IMR-90 (cell line): ENCODE measurements around the gene GXYLT2. TPM values are rescaled to one million over a fixed set of nuclear protein-coding genes. Genes with fewer than 3 reads are reported as not detected.

Experiments
- ATAC-seq: fragments of 200-7000 bp; cut with Tn5 transposase; 2 replicates; pipeline ENCODE4 v1.9.1; 2020; ENCODE audit warnings: low read depth, mild to moderate bottlenecking, moderate library complexity
- BruUV-seq: library from RNA; stranded (reverse); fragments of 400-500 nt; replicated peaks from 2 replicates; lab custom pipeline; 2021; lab: Mats Ljungman, UMichigan
- CTCF ChIA-PET: fragments of 300-600 bp; formaldehyde crosslinking; extraction: SDS; loops from one replicate; lab custom pipeline; 2021; ENCODE audit warnings: antibody characterized with exemption; lab: Yijun Ruan, JAX
- POLR2A ChIA-PET: fragments of 300-600 bp; sonication (Branson Sonifier 250); formaldehyde crosslinking; loops from one replicate; lab custom pipeline; 2022; ENCODE audit warnings: antibody characterized with exemption; ENCODE audit not compliant: unreplicated experiment; lab: Charles Lee
- DNase-seq: peaks from one replicate; pipeline ENCODE4 v3.0.0; 2013
- H2AFZ ChIP-seq: replicated peaks from 2 replicates; pipeline ENCODE3; 2013; ENCODE audit warnings: low read length, mild to moderate bottlenecking; ENCODE audit not compliant: poor library complexity
- H2AK5ac ChIP-seq: 2 replicates; pipeline ENCODE4 v1.6.1; 2013; ENCODE audit warnings: low read depth, low read length, inconsistent platforms
- H2AK9ac ChIP-seq: replicated peaks from 2 replicates; pipeline ENCODE3; 2013; ENCODE audit warnings: mild to moderate bottlenecking, low read depth, low read length, moderate library complexity; ENCODE audit not compliant: poor library complexity
- H2BK120ac ChIP-seq: 2 replicates; pipeline ENCODE4 v1.6.1; 2013; ENCODE audit warnings: low read depth, low read length, inconsistent platforms
- H2BK15ac ChIP-seq: 3 replicates; pipeline ENCODE4 v1.6.1; 2013; ENCODE audit warnings: low read depth, low read length, inconsistent platforms
- H2BK20ac ChIP-seq: 2 replicates; pipeline ENCODE4 v1.6.1; 2013; ENCODE audit warnings: low read depth, mild to moderate bottlenecking, inconsistent platforms, low read length, moderate library complexity
- H2BK5ac ChIP-seq: 2 replicates; pipeline ENCODE4 v1.6.1; 2013; ENCODE audit warnings: mild to moderate bottlenecking, low read depth, low read length, inconsistent platforms; ENCODE audit not compliant: poor library complexity, severe bottlenecking
- H3K14ac ChIP-seq: replicated peaks from 2 replicates; pipeline ENCODE4 v1.6.1; 2013; ENCODE audit warnings: low read depth, low read length, inconsistent platforms
- H3K18ac ChIP-seq: 2 replicates; pipeline ENCODE4 v1.6.1; 2013; ENCODE audit warnings: low read depth, low read length, control low read depth
- H3K23ac ChIP-seq: 2 replicates; pipeline ENCODE4 v1.6.1; 2013; ENCODE audit warnings: low read depth, low read length, inconsistent platforms
- H3K27ac ChIP-seq: 2 replicates; pipeline ENCODE4 v1.5.1; 2013; ENCODE audit warnings: mild to moderate bottlenecking, control low read depth, low read length; ENCODE audit not compliant: insufficient read depth
- H3K27me3 ChIP-seq: 2 replicates; pipeline ENCODE4 v1.6.1; 2013; ENCODE audit warnings: low read length; ENCODE audit not compliant: control insufficient read depth, insufficient read depth
- H3K36me3 ChIP-seq: 2 replicates; pipeline ENCODE4 v1.6.1; 2013; ENCODE audit warnings: low read length, mixed read lengths; ENCODE audit not compliant: control insufficient read depth, insufficient read depth
- H3K4ac ChIP-seq: 2 replicates; pipeline ENCODE4 v1.6.1; 2013; ENCODE audit warnings: low read depth, low read length, inconsistent platforms
- H3K4me1 ChIP-seq: 2 replicates; pipeline ENCODE4 v1.6.1; 2013; ENCODE audit warnings: low read length, mixed read lengths; ENCODE audit not compliant: control insufficient read depth, insufficient read depth
- H3K4me2 ChIP-seq: 2 replicates; pipeline ENCODE4 v1.6.1; 2013; ENCODE audit warnings: low read depth, mild to moderate bottlenecking, control low read depth, low read length, moderate library complexity
- H3K4me3 ChIP-seq: 2 replicates; pipeline ENCODE4 v1.5.1; 2013; ENCODE audit warnings: low read depth, mild to moderate bottlenecking, control low read depth, low read length, moderate library complexity; ENCODE audit not compliant: insufficient read depth
- H3K56ac ChIP-seq: 2 replicates; pipeline ENCODE4 v1.6.1; 2013; ENCODE audit warnings: low read length, inconsistent platforms; ENCODE audit not compliant: insufficient read depth; ENCODE audit errors: extremely low read depth
- H3K79me1 ChIP-seq, 2 experiments: 2 replicates each; pipeline ENCODE4 v1.6.1; 2013; ENCODE audit warnings: low read length in 2 of 2, inconsistent platforms in 1 of 2, low read depth in 1 of 2
- H3K9ac ChIP-seq: 2 replicates; pipeline ENCODE4 v1.6.1; 2013; ENCODE audit warnings: low read depth, low read length, control low read depth
- H3K9me1 ChIP-seq: 2 replicates; pipeline ENCODE4 v1.6.1; 2013; ENCODE audit warnings: low read length, inconsistent platforms; ENCODE audit not compliant: insufficient read depth
- H3K9me3 ChIP-seq: 2 replicates; pipeline ENCODE4 v1.6.1; 2013; ENCODE audit warnings: low read length; ENCODE audit not compliant: control insufficient read depth, insufficient read depth
- H4K20me1 ChIP-seq: 2 replicates; pipeline ENCODE4 v1.6.1; 2013; ENCODE audit warnings: low read length, inconsistent platforms; ENCODE audit not compliant: insufficient read depth
- H4K5ac ChIP-seq: 2 replicates; pipeline ENCODE4 v1.6.1; 2013; ENCODE audit warnings: mild to moderate bottlenecking, low read depth, low read length, control low read depth
- H4K8ac ChIP-seq, 2 experiments: 2 replicates each; pipeline ENCODE4 v1.6.1; 2013; ENCODE audit warnings: low read depth in 2 of 2, low read length in 2 of 2, control low read depth in 1 of 2, inconsistent platforms in 1 of 2
- H4K91ac ChIP-seq: 2 replicates; pipeline ENCODE4 v1.6.1; 2013; ENCODE audit warnings: low read depth, low read length, inconsistent platforms; ENCODE audit not compliant: insufficient read depth
- ELK1 ChIP-seq: fragments of 150-350 bp; IDR thresholded peaks from 2 replicates; pipeline ENCODE4 v1.6.1; 2016; ENCODE audit warnings: low read depth, mild to moderate bottlenecking, low read length, moderate library complexity, borderline replicate concordance
- NFE2L2 ChIP-seq: fragments of 150-350 bp; IDR thresholded peaks from 2 replicates; pipeline ENCODE4 v1.6.1; 2016; ENCODE audit warnings: low read depth, mild to moderate bottlenecking, low read length
- RAD21 ChIP-seq: IDR thresholded peaks from 2 replicates; pipeline ENCODE4 v1.6.1; 2012; ENCODE audit warnings: low read length, improper control_type of control experiment
- USF2 ChIP-seq: fragments of 150-350 bp; IDR thresholded peaks from 2 replicates; pipeline ENCODE4 v1.6.1; 2017; ENCODE audit warnings: mild to moderate bottlenecking, antibody characterized with exemption, low read length, low read depth
- WGBS, 2 experiments: methylation state at CpG; one replicate each; pipeline versions ENCODE4 v1.1.5 to v1.1.7; 2013; ENCODE audit warnings: missing lambda C conversion rate in 2 of 2; ENCODE audit not compliant: insufficient read length in 1 of 2; ENCODE audit errors: extremely low coverage in 2 of 2; 5-methylcytosine and 5-hydroxymethylcytosine counted together
- dilution Hi-C: fragments of 300-500 bp; cut with HindIII; formaldehyde crosslinking; loops from one replicate; pipeline ENCODE4 v1.14.3; 2018; ENCODE audit warnings: low sequenced_read_pairs; ENCODE audit not compliant: unreplicated experiment
- in situ Hi-C: fragments of 300-500 bp; cut with MboI; formaldehyde crosslinking; loops from 3 replicates; pipeline ENCODE4 v1.14.3; 2019; ENCODE audit warnings: low sequenced_read_pairs, inconsistent platforms, mixed read lengths
- intact Hi-C: fragments of 100-400 bp; cut with micrococcal nuclease; formaldehyde crosslinking; loops from 2 replicates; pipeline ENCODE4 v1.10.0; 2022
- polyA plus RNA-seq, 3 experiments: library from polyadenylated mRNA; depleted of rRNA; stranded (reverse); fragments of >200 nt; gene quantifications; 2 replicates each; pipeline ENCODE4 v1.2.3, GENCODE V29; 2012; ENCODE audit warnings: low replicate concordance in 1 of 3
- total RNA-seq: library from RNA; depleted of rRNA; stranded (reverse); fragments of >200 nt; gene quantifications from 2 replicates; pipeline ENCODE4 v1.2.3, GENCODE V29; 2012

Gene GXYLT2
- total and polyA plus RNA-seq, 2 of the 4 experiments (the other 2 are of a cell fraction), result 5.7 to 11.1 TPM

GRCh38 chr3:72953325-72953956 lies 65.6 kb downstream of the GXYLT2 start:
- no peak overlapping the region for H3K4me3 ChIP-seq
- H2BK15ac ChIP-seq, result no peak overlapping the region
- ChIA-PET POLR2A (no interaction called here), CTCF (no interaction called here)
- no peak overlapping the region for H3K9ac ChIP-seq
- no TSS peak for BruUV-seq
- no peak overlapping the region for H3K4me2 ChIP-seq
- no peak overlapping the region for H4K8ac ChIP-seq
- no peaks in the 10 kb centered on the region; a peak in 1 of 4 replicates for H3K79me1 ChIP-seq
- no peak overlapping the region for H3K56ac ChIP-seq
- H3K14ac ChIP-seq, result no peak overlapping the region
- H3K9me1 ChIP-seq, result no peaks in the 10 kb centered on the region
- no peak overlapping the region for H4K5ac ChIP-seq
- no peak overlapping the region for H2AK9ac ChIP-seq
- dilution Hi-C loops, result no loop called here
- no peaks in the 10 kb centered on the region for H4K20me1 ChIP-seq
- TF ChIP-seq USF2 (no peak), ELK1 (no peak), NFE2L2 (no peak), RAD21 (no peak)
- H3K36me3 ChIP-seq, result peaks cover 2% of the 10 kb centered on the region; the same call in 1 of the 2 replicates
- H3K9me3 ChIP-seq, result no peaks in the 10 kb centered on the region
- H3K27me3 ChIP-seq, result no peaks in the 10 kb centered on the region
- ATAC-seq (peak; percentile 21), DNase-seq (peak; percentile 30)
- no peak overlapping the region for H2AK5ac ChIP-seq
- 86% methylated on average over 1 of the region's 7 CpGs; no CpG with 5 or more reads in 1 of the 2 experiments for WGBS, 2 experiments
- H4K91ac ChIP-seq, result no peak overlapping the region
- H2AFZ ChIP-seq, result no peak overlapping the region
- H3K4ac ChIP-seq, result no peak overlapping the region
- no peak overlapping the region for H2BK20ac ChIP-seq
- no peak overlapping the region for H2BK5ac ChIP-seq
- H3K4me1 ChIP-seq, result no peaks in the 10 kb centered on the region
- intact Hi-C loops, result no loop called here
- H2BK120ac ChIP-seq, result no peak overlapping the region
- in situ Hi-C loops, result no loop called here
- H3K27ac ChIP-seq, result no peak overlapping the region
- H3K23ac ChIP-seq, result no peak overlapping the region
- no peak overlapping the region for H3K18ac ChIP-seq
